Hepatocyte (in vitro differentiated cells): ENCODE results near the gene GBP7. TPM values are rescaled to one million over a fixed set of nuclear protein-coding genes. Genes with fewer than 3 reads are reported as not detected.

Experiments
- DNase-seq: peaks from one replicate; pipeline ENCODE4 v3.0.0-alpha.2; 2016; ENCODE audit warnings: low spot score
- H2AFZ ChIP-seq: fragments of 200-600 bp; sonication (generic); 2 replicates; pipeline ENCODE4 v1.6.0; 2016; ENCODE audit warnings: antibody characterized with exemption, mild to moderate bottlenecking
- H3K27ac ChIP-seq: fragments of 200-600 bp; sonication (generic); 2 replicates; pipeline ENCODE4 v1.5.1; 2016; ENCODE audit warnings: mild to moderate bottlenecking
- H3K27me3 ChIP-seq: fragments of 200-600 bp; sonication (generic); 2 replicates; pipeline ENCODE4 v1.6.1; 2016
- H3K36me3 ChIP-seq: fragments of 200-600 bp; sonication (generic); replicated peaks from 2 replicates; pipeline ENCODE4 v1.5.1; 2016; ENCODE audit warnings: low read depth; ENCODE audit not compliant: insufficient read depth
- H3K4me1 ChIP-seq: fragments of 200-600 bp; sonication (generic); 2 replicates; pipeline ENCODE4 v1.5.1; 2016; ENCODE audit warnings: mild to moderate bottlenecking, moderate library complexity; ENCODE audit not compliant: insufficient read depth
- H3K4me2 ChIP-seq: fragments of 200-600 bp; sonication (generic); 2 replicates; pipeline ENCODE4 v1.6.0; 2016
- H3K4me3 ChIP-seq: fragments of 200-600 bp; sonication (generic); 2 replicates; pipeline ENCODE4 v1.5.1; 2016; ENCODE audit warnings: mild to moderate bottlenecking
- H3K79me2 ChIP-seq: fragments of 200-600 bp; sonication (generic); 2 replicates; pipeline ENCODE4 v1.6.0; 2017; ENCODE audit warnings: mild to moderate bottlenecking
- H3K9me2 ChIP-seq: fragments of 200-600 bp; sonication (generic); replicated peaks from 2 replicates; pipeline ENCODE4 v1.6.0; 2017; ENCODE audit warnings: mild to moderate bottlenecking; ENCODE audit not compliant: insufficient read depth
- H3K9me3 ChIP-seq: fragments of 200-600 bp; sonication (generic); 2 replicates; pipeline ENCODE4 v1.5.1; 2016; ENCODE audit warnings: low read depth, mild to moderate bottlenecking
- H4K20me1 ChIP-seq: fragments of 200-600 bp; sonication (generic); 2 replicates; pipeline ENCODE4 v1.6.0; 2016; ENCODE audit warnings: mild to moderate bottlenecking; ENCODE audit not compliant: insufficient read depth, poor library complexity, severe bottlenecking
- EZH2 ChIP-seq: fragments of 200-600 bp; sonication (generic); IDR thresholded peaks from 2 replicates; pipeline ENCODE4 v1.6.1; 2016; ENCODE audit warnings: antibody characterized with exemption, mild to moderate bottlenecking, borderline replicate concordance
- EZH2phosphoT487 ChIP-seq: fragments of 200-600 bp; sonication (generic); IDR thresholded peaks from one replicate; pipeline ENCODE4 v1.6.1; 2018; ENCODE audit warnings: antibody characterized with exemption, mild to moderate bottlenecking, low read depth, moderate library complexity; ENCODE audit not compliant: unreplicated experiment, severe bottlenecking
- WGBS: methylation state at CpG from one replicate; pipeline ENCODE4 v1.1.6; 2016; ENCODE audit warnings: low lambda C conversion rate; ENCODE audit errors: missing lambda C conversion rate; 5-methylcytosine and 5-hydroxymethylcytosine counted together
- polyA plus RNA-seq: library from polyadenylated mRNA; unstranded; fragments of >200 nt; fragmentation: Nextera tagmentation; extraction: Ambion mirVana; gene quantifications from 2 replicates; pipeline ENCODE4 v1.2.1, GENCODE V29; 2016
- total RNA-seq: library from RNA; depleted of rRNA; stranded (reverse); fragments of >200 nt; gene quantifications from 2 replicates; pipeline ENCODE4 v1.2.3, GENCODE V29; 2014
- TF ChIP-seq, protein P1 (sequence below): fragments of 200-600 bp; sonication (generic); IDR thresholded peaks from 2 replicates; pipeline ENCODE4 v1.5.1; 2016; ENCODE audit warnings: antibody characterized with exemption, mild to moderate bottlenecking; ENCODE audit not compliant: poor library complexity

Gene GBP7
- total and polyA plus RNA-seq, 2 experiments from 2014 or later, result 0.27 to 0.63 TPM

DNA sequence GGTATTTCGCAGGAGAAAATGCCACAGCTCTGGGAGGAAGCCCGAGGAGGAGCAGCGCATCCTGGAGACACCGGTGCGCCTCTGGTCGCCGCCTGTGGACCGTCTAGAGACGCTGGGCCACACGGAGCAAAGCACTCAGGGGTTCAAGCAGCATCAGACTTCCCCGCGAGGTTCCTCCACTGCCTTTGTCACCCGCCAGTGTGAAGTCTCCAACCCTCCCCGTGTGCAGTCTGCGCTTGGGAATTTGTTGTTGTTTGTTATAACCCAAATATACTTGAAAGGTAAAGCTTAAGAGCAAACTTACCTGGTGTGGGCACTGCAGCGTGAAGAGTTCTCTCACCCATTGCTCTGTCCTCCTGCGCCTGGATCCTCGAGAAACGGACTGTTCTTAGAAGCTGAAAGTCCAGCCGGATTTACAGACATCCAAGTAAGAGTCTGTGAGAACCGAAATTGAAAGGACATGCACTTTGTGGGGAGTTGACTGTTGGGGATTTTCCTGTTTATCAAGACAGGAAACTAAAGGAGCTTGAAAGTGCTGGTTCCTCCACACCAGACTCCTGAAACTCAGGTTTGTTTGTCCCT is 22.8 kb upstream of the GBP7 start, which contains the start of gene GBP4:
Gene GBP4 (minus strand): TSS at position 452 of the 582 bp plus-strand sequence. CDS start 108 bp downstream, at position 344.
- Histone ChIP-seq H3K27ac (no peak within 1 kb of the TSS), H3K9me3 (no peaks in the 10 kb centered on the region), H3K4me1 (no peaks in the 10 kb centered on the region), H2AFZ (peak within 1 kb of the TSS; percentile 51), H3K4me2 (peak within 1 kb of the TSS; percentile 73), H4K20me1 (no peaks in the 10 kb centered on the region), H3K27me3 (no peaks in the 10 kb centered on the region), H3K79me2 (no peaks in the 10 kb centered on the region), H3K36me3 (no peaks in the 10 kb centered on the region), H3K9me2 (no peaks in the 10 kb centered on the region), H3K4me3 (no peak within 1 kb of the TSS)
- TF ChIP-seq EZH2phosphoT487 (no peak), EZH2 (no peak)
- TF ChIP-seq, protein P1, sequence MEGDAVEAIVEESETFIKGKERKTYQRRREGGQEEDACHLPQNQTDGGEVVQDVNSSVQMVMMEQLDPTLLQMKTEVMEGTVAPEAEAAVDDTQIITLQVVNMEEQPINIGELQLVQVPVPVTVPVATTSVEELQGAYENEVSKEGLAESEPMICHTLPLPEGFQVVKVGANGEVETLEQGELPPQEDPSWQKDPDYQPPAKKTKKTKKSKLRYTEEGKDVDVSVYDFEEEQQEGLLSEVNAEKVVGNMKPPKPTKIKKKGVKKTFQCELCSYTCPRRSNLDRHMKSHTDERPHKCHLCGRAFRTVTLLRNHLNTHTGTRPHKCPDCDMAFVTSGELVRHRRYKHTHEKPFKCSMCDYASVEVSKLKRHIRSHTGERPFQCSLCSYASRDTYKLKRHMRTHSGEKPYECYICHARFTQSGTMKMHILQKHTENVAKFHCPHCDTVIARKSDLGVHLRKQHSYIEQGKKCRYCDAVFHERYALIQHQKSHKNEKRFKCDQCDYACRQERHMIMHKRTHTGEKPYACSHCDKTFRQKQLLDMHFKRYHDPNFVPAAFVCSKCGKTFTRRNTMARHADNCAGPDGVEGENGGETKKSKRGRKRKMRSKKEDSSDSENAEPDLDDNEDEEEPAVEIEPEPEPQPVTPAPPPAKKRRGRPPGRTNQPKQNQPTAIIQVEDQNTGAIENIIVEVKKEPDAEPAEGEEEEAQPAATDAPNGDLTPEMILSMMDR, result no peak
- DNase-seq, result peak; percentile 15
- WGBS, result 57% methylated on average over 21 of the region's 21 CpGs

GRCh38 chr1:89198081-89198480 is 22.3 kb upstream of the GBP7 start:
- Histone ChIP-seq H3K4me3 (no peak overlapping the region), H2AFZ (peak overlapping the region; percentile 51), H3K79me2 (no peaks in the 10 kb centered on the region), H3K4me2 (peak overlapping the region; percentile 73), H3K9me2 (no peaks in the 10 kb centered on the region), H3K27ac (no peak overlapping the region), H3K27me3 (no peaks in the 10 kb centered on the region), H4K20me1 (no peaks in the 10 kb centered on the region), H3K9me3 (no peaks in the 10 kb centered on the region), H3K4me1 (no peaks in the 10 kb centered on the region), H3K36me3 (no peaks in the 10 kb centered on the region)
- DNase-seq, result no peak
- no peak for TF ChIP-seq EZH2
- TF ChIP-seq, protein P1, result no peak
- TF ChIP-seq EZH2phosphoT487, result no peak
- WGBS, result 9% methylated on average over 8 of the region's 8 CpGs

DNA sequence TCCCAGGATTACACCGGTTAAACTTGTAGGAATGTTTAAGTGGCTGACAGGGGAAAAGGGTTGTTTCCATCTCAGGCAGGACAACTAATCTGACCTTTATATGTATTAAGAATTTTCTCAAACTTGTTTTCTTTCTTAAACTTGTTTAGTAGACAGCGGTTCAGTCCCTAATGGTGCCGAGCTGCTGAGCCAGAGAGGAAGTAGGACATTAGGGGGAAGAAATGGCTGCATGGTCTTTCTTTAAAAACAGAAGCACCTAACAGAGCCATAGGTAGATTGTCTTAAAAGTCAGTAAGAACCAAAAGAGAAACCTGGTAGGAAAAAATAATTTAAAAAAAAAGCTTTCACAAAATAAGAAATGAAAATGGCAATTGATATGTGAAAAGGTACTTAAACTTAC is 19.7 kb upstream of the GBP7 start:
- H2AFZ ChIP-seq, result no peak overlapping the region
- 82% methylated on average over 3 of the region's 3 CpGs for WGBS
- no peaks in the 10 kb centered on the region for H3K9me2 ChIP-seq
- H3K4me3 ChIP-seq, result no peak overlapping the region
- no peak overlapping the region for H3K27ac ChIP-seq
- no peaks in the 10 kb centered on the region for H3K4me1 ChIP-seq
- H3K36me3 ChIP-seq, result no peaks in the 10 kb centered on the region
- no peak for DNase-seq
- no peaks in the 10 kb centered on the region for H4K20me1 ChIP-seq
- H3K79me2 ChIP-seq, result no peaks in the 10 kb centered on the region
- TF ChIP-seq EZH2 (no peak), EZH2phosphoT487 (no peak)
- TF ChIP-seq, protein P1, result no peak
- H3K27me3 ChIP-seq, result no peaks in the 10 kb centered on the region
- H3K9me3 ChIP-seq, result no peaks in the 10 kb centered on the region
- H3K4me2 ChIP-seq, result no peak overlapping the region

- Histone ChIP-seq H3K27me3 (no peaks in the 10 kb centered on the region), H3K9me2 (no peaks in the 10 kb centered on the region), H3K9me3 (no peaks in the 10 kb centered on the region), H2AFZ (no peak overlapping the region), H3K4me2 (no peak overlapping the region), H3K79me2 (no peaks in the 10 kb centered on the region), H3K4me3 (no peak overlapping the region), H3K36me3 (no peaks in the 10 kb centered on the region), H4K20me1 (no peaks in the 10 kb centered on the region), H3K27ac (no peak overlapping the region), H3K4me1 (no peaks in the 10 kb centered on the region)
- no peak for TF ChIP-seq EZH2
- no peak for TF ChIP-seq EZH2phosphoT487
- TF ChIP-seq, protein P1, result no peak
- WGBS, result 91% methylated on average over 5 of the region's 5 CpGs
- no peak for DNase-seq
Observed at GRCh38 chr1:89191314-89191713, 15.5 kb upstream of the GBP7 start.
